ENCODE measurements around the gene SLC2A9.

DNA sequence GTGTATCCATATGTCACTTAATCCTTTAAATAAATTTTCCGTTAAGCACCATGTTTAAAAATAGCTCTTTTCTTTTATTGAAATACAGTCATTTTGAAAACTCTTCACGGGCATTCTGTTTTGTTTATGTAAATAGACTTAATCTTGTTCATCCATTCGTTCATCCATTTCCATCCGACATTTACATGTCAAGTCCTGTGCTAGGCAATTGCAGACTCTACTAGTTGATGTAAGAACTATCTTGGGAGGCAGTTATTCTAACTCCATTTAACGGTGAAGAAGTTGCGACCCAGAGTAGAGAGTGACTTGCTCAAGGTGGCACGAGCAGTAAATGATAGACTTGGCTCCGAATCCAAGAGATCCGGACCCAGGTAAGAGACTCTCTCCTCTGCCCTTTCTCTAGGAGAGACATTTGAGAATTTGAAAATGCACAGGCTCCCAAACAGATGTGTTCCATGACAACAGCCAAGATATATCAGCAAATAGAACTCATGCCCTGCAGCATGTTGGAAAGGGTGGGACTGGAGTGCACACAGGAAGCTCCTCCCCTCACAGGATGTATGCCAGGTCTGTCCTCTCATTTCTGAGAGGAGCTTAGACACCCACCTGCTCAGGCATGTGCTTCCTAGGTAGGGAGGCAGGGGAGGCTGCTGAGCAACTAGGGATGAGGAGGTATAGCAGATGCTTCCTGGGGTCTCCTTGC is 175.4 kb downstream of the SLC2A9 start:
- TF ChIP-seq, protein P1, sequence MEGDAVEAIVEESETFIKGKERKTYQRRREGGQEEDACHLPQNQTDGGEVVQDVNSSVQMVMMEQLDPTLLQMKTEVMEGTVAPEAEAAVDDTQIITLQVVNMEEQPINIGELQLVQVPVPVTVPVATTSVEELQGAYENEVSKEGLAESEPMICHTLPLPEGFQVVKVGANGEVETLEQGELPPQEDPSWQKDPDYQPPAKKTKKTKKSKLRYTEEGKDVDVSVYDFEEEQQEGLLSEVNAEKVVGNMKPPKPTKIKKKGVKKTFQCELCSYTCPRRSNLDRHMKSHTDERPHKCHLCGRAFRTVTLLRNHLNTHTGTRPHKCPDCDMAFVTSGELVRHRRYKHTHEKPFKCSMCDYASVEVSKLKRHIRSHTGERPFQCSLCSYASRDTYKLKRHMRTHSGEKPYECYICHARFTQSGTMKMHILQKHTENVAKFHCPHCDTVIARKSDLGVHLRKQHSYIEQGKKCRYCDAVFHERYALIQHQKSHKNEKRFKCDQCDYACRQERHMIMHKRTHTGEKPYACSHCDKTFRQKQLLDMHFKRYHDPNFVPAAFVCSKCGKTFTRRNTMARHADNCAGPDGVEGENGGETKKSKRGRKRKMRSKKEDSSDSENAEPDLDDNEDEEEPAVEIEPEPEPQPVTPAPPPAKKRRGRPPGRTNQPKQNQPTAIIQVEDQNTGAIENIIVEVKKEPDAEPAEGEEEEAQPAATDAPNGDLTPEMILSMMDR (IDR thresholded peaks at IDR 0.05; ENCODE audit: poor library complexity): no peak
- no peak for TF ChIP-seq EZH2 (IDR thresholded peaks at IDR 0.05; ENCODE audit: borderline replicate concordance)
- TF ChIP-seq EZH2phosphoT487 (IDR thresholded peaks at IDR 0.05; ENCODE audit: low read depth, severe bottlenecking, unreplicated experiment): no peak

All from hepatocyte (in vitro differentiated cells).